HK-2 (cell line): ENCODE measurements around the gene RIPOR3.
A peak's percentile ranks its signal among the peaks of the same experiment; 100 is the strongest.
"Not testable (repeated sequence)": the region's sequence is repeated elsewhere in the genome, so short reads cannot be mapped to it uniquely, and the experiment has no call there.

Experiments used
- DNase-seq: peaks from one replicate; pipeline ENCODE4 v3.0.0-alpha.2; 2018; ENCODE audit not compliant: unreplicated experiment

The RIPOR3 gene

GRCh38 chr20:50679753-50680104 lies 11.6 kb downstream of the RIPOR3 start:
- DNase-seq: no peak

DNA sequence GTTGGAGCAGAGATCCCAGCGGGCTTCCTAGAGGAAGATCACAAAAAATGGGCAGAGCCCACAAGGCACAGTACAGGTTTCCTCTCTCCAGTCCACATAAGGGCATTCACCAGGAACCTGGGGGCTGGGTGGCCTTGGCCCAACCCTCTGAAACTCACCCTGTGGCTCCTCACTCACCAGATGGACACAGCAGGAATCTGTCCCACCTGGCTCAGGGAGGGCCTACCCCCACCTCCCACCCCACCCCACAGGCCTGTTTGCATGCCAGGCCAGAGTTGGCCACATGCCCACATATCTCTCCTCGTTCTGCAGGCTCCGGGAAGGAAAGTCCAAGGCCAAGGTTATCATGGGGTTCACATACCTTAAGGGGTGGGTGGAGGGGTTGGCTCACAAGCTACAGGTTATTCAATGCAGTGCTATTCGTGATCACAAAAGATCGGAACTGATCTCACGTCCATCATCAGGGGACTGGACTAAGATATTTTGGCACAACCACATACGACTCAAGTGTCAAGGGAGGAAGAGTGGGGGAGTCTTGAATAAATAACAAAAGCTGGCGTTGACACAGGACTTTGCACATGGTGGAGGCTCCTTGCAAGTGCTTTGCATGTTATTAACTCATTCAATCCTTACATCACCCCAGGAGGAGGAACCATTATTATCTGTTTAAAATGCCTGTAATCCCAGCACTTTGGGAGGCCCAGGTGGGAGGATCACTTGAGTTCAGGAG lies 13.0 kb downstream of the RIPOR3 start:
- DNase-seq: no peak

DNA sequence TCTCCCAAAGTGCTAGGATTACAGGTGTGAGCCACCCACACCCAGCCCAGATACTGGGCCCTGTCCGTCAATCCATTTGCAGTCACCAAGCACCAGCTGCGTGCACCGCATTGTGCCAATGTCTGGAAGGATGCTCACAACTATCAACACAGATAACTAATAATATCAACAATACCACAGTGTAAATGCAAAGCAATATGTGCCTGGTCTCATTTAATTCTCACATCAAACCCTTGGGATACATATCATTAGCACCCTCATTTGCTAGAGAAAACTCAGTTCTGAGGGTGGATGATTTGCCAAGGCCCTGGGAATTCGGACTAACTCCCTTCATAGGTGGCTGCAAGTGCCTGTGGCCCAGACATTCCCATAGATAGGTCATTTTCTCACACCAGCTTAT lies 14.5 kb downstream of the RIPOR3 start:
- no peak for DNase-seq

- not testable (repeated sequence) for DNase-seq
Measured at GRCh38 chr20:50676377-50676731, 15.0 kb downstream of the RIPOR3 start.

DNA sequence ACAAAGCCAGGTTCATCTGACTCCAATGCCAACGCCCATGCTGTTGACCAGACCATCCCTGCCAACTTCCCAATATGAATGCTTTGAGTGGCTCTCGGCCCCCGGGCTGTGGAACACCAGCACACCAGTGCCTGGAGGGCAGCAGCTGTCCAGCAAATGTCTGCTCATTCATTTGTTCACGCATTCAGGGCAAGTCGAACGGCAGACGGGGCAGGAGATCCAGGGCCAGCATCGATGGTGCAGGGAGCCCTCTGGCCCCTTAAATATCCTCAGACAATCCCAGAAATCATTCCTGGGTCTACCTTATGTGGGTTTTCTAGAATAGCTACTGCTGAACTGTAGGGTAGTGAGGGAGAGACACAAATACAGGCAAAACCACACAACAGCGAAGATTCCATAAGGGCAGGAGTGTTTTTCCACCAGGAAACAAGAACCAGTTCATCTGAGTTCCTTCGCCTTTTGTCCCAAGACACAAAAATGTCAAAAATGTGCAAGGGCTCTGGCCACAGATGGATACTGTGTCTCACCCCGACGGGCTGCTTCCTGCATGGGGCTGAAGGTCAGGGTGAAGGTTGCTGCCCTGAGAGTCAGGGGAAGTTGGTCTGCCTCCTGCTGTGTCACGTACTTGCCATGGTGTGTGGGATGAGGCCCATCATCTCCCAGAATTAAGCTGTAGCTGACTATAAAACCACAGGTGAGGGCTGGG lies 15.5 kb downstream of the RIPOR3 start:
- peak; percentile 45 for DNase-seq

DNA sequence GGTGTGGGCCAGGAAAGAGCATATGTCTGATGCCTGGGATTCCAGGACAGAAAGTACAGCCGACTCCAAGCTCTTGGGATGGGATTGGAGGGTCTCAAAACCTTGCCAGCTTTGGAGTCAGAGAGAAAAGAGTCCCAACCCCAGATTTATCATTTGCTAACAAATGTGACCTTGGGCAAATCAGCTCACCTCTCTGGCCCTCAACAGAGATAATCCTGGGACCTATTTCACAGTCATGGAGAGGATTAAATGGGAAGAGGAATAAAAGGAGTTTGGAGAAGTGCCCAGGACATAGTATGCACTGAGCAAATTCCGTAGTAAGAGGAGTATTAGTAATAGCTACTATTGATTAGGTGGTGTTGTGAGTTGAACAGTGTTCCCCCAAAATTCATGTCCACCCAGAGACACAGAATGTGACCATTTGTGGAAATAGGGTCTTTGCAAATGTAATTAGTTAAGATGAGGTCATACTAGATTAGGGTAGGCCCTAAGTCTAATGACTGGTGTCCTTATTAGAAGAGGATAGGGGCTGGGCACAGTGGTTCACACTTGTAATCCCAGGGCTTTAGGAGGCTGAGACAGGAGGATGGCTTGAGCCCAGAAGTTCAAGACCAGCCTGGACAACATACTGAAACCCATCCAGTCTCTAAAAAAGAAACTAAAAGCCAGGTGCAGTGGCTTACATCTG lies 17.1 kb downstream of the RIPOR3 start:
- DNase-seq: no peak

- peak; percentile 94 for DNase-seq
Measured at GRCh38 chr20:50673466-50674137, 17.7 kb downstream of the RIPOR3 start.

DNA sequence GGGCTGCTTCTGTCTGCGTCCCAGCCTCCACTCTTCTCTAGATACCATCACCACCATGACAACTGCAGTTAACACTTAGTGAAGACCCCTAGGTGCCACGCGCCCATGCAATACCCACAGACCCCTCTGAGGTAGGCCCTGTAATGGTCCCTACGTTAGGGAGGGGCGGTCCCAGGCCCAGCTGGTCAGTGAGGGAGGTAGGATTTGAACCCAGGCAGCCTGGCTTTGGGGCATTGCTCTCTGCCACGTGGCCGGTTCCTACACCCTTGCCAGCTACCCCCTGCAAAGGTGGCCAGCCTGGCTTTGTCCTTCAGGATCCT lies 18.2 kb downstream of the RIPOR3 start:
- no peak for DNase-seq

DNA sequence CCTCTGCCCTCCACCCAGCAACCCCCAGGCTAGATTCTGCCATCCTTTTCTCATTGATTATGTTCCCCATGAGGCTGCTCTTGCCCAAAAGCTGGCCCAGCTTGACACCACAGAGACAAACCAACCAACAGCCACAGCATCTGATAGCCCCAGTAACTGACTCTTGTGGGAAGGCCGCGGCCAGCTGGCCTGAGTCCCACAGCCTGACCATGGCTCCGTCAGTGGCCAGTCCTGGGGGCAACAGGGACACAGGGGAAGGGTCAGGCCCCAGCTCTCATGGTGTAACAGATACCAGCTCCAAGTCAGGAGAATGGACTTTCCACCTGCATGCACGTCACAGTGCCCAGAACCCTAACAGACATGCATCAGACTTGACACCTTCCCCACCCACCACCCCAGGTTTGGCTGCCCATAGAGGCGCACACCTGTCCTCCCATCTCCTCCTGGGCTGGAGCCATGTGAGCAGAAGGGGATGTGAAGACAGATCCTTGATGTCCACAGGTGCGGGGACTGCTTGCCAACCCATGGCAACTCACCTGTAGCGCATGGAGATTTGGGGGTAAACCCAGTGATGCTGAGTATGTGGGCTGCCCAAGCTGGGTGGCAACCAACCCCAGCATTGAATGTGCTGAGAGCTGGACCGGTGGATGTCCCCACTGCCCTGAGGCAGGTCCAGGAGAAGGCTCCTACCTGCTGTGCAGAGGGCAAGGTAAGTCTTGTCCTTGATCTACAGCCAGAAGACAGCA lies 18.8 kb downstream of the RIPOR3 start:
- DNase-seq: no peak

DNA sequence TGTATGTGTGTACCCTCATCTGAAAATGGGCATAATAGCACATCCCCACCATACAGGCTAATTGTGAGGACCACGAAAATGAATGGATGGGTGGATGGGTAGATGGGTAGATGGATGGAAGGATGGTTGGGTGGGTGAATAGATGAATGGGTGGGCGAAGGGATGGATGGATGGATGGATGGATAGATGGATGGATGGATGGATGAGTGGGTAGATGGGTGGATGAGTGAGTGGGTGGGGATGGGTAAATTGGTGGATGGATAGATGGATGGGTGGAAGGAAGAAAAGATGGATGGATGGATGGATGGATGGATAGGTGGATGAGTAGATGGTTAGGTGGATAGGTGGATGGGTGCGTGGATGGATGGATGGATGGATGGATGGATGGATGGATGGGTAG lies 19.7 kb downstream of the RIPOR3 start:
- no peak for DNase-seq

GRCh38 chr20:50671010-50671409 lies 20.3 kb downstream of the RIPOR3 start:
- not testable (repeated sequence) for DNase-seq

DNA sequence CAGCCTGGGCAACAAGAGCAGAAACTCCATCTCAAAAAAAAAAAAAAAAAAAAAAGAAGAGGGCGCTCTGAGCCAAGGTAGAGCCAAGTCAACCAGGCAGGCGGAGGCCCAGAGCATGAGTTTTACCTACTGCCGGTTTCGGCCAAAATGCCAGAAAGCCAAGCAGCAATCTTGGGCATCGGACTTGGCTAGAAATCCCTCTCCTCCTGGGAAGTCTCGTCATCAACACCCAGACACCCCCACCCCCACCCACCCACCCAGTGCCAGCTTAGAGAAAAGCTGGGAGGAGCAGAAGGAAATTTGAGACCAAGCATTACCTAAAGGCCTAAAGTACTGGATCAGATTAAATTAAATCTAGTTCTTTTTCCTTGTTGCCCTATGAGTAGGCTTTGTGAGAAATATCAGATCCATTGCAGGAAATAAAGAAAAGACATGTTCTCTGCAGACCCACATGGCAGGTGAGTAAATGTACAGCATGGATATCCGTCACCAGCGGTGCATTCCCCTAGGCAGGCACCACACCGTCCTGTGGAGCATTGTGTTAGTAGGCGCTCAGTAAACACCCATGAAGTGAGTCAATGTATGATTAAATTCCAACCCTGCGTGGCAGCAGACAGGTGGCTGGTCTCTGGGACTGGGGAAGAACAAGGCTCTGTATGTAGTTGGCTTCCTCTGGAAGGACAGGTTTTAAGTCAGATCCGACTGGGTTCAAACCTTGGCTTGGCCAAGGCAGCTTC lies 21.0 kb downstream of the RIPOR3 start:
- DNase-seq: peak; percentile 63

DNA sequence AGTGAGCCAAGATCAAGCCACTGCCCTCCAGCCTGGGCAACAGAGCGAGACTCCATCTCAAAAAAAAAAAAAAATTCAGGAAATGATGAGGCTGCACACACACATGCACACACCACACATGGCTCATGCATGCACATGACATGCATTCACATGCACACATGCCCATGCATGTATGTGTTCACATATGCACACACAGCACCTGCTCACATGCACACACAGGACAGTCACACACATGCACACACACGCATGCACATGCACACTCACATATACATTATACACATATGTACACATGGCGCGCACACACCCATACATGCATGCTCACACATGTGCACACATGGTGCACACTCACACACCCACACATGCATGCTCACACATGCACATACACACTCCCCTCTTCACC lies 22.5 kb downstream of the RIPOR3 start:
- DNase-seq: no peak

GRCh38 chr20:50668326-50668725 lies 23.0 kb downstream of the RIPOR3 start:
- no peak for DNase-seq

- no peak for DNase-seq
Measured at GRCh38 chr20:50666709-50667298, 24.5 kb downstream of the RIPOR3 start.

DNA sequence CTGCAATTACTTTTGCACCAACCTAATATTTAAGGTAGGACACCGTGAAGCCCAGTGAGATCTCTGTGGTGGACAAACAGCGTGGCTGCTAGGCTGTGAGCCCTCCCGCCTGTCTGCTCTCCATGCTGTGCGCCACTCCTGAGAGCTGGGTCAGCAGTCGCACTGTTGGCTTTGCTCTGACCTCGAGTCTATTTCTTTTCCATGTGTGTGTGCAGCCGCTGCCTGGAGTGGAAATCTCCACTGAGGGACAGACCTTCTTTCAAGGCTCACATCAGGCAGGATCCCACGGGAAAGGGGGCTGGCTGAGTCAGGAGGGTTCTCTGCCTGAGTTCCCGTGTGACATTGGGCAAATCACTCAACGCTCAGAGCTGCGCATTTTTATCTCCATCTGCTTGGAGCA lies 27.1 kb downstream of the RIPOR3 start:
- DNase-seq: no peak

GRCh38 chr20:50663095-50663821 lies 28.1 kb downstream of the RIPOR3 start:
- peak; percentile 50 for DNase-seq

DNA sequence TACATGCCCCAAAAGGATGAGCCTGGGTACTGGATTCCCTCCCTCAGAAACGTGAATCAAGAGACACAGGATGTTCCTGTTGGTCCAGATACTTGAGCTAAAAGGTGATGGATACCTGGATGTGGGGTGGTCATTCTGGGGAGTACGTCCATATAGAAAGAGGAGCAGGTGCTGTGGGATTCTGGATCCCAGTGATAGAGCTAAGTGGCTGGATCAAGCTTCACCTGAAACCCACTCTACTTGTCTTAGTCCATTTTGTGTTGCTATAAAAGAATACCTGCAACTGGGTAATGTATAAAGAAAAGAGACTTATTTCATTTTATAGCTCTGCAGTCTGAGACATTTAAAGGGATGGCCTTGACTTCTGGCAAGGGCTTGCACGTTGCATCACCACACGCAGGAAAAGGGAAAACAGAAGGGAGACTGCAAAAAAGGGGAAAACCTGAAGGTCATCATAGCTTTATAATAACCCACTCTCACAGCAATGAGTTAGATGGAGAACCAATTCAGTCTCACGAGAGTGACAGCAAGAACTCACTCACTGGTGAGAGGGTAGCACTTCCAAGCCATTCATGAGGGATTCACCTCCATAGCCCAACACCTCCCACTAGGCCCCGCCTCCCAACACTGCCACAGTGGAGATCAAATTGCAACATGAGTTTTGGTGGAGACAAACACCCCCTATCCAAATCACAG lies 31.2 kb downstream of the RIPOR3 start:
- DNase-seq: no peak

DNA sequence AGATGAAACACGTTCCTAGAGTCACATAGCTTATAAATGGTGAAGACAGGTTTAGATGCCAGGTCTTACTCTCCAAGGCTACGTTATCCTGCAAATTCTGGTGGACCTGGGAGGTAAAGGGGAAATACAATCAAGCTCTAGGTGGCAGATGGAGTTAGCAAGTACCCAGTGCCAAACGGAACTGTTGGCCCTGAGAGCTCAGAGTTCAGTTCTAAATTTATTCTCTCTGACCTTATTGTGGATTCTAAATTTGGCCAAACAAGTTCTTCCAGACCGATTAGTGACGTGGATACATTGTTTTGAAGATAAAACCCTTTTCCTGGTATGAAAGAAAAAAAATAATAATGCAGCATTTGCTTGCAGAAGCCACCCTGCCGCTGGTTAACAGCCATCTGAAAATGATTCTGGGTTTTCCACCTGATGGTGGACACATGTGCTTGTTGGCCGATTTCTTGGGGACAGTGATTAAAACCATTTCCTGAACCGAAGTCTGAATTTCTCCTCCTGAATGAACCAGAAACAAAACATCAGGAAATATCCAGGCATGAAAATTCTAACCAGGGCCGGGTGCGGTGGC lies 32.5 kb downstream of the RIPOR3 start:
- DNase-seq: no peak
